ENCODE measurements around the gene CASK.
"Not testable (repeated sequence)": the region's sequence is repeated elsewhere in the genome, so short reads cannot be mapped to it uniquely, and the experiment has no call there.

Gene CASK

DNA sequence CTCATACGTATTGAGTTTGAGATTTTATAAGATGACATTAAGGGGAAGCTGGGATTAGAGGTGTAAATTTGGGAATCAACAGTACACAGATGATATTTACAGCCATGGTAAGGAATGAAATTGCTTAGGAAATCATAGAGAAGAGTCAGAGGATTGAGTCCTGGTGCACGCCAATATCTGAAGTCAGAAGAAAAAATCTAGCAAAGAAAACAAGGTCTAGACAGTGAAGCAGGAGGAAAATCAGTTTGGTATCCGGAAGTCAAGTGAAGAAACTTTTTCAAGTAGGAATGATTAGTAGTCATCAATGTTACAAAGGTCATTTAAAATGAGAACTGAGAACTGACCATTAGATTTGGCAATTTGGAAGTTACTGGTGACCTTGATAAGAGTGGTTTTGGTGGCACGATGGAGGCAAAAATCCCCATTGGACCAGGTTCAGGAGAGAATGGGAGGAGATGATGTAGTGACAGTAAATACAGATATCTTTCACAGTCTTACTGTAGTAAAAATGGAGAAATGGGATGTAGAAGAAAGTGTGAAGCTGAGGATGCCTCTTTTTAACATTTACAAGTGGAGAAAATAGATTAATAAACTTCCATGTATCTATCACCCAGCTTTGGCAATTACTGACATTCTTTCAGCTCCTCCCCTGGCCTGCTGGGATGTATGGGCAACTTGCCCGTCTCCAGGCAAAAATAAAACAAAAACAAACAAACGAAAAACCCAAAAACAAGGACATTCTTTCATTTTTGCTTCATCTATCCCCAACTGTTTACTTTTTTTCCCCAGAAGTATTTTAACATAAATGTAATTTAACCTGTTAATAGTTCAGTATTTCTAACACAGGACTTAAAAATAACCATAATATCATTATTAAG lies 245.9 kb downstream of the CASK start:
- H3K9me3 Mint-ChIP-seq = peaks cover 15% of the 10 kb centered on the region

GRCh38 chrX:41676361-41676760 lies 247.0 kb downstream of the CASK start:
- H3K27ac Mint-ChIP-seq = peak overlapping the region; percentile 3
- H3K4me1 Mint-ChIP-seq = peaks cover 11% of the 10 kb centered on the region
- not testable (repeated sequence) for H3K4me3 Mint-ChIP-seq; DNase-seq; H3K27me3 Mint-ChIP-seq (ENCODE audit: low read depth, poor library complexity)
- H3K9me3 Mint-ChIP-seq = peaks cover 13% of the 10 kb centered on the region
- H3K36me3 Mint-ChIP-seq (ENCODE audit: low read depth) = peaks cover 15% of the 10 kb centered on the region

More for the DNA sequence above, 245.9 kb downstream of the CASK start:
- Mint-ChIP-seq H3K4me1 (peaks cover 11% of the 10 kb centered on the region), H3K27me3 (ENCODE audit: low read depth, poor library complexity) (no peaks in the 10 kb centered on the region), H3K27ac (no peak overlapping the region), H3K4me3 (no peak overlapping the region), H3K36me3 (ENCODE audit: low read depth) (peaks cover 18% of the 10 kb centered on the region)
- TF ChIP-seq CTCF (IDR thresholded peaks at IDR 0.05) = no peak
- no peak for DNase-seq

- DNase-seq = no peak
- Mint-ChIP-seq H3K4me3 (no peak overlapping the region), H3K4me1 (peaks cover 11% of the 10 kb centered on the region), H3K9me3 (peaks cover 4% of the 10 kb centered on the region), H3K27me3 (ENCODE audit: low read depth, poor library complexity) (no peaks in the 10 kb centered on the region), H3K27ac (peak overlapping the region; percentile 58), H3K36me3 (ENCODE audit: low read depth) (peaks cover 19% of the 10 kb centered on the region)
- no peak for TF ChIP-seq CTCF (IDR thresholded peaks at IDR 0.05)
These were observed 250.7 kb downstream of the CASK start for GRCh38 chrX:41672643-41673042.

- Mint-ChIP-seq H3K27me3 (ENCODE audit: low read depth, poor library complexity) (no peaks in the 10 kb centered on the region), H3K4me3 (no peak overlapping the region), H3K36me3 (ENCODE audit: low read depth) (peaks cover 14% of the 10 kb centered on the region), H3K9me3 (no peaks in the 10 kb centered on the region), H3K27ac (peak overlapping the region; percentile 30), H3K4me1 (peaks cover 11% of the 10 kb centered on the region)
- DNase-seq = no peak
- TF ChIP-seq CTCF (IDR thresholded peaks at IDR 0.05) = no peak
These were observed 252.3 kb downstream of the CASK start for GRCh38 chrX:41671082-41671481.

- no peak for TF ChIP-seq CTCF (IDR thresholded peaks at IDR 0.05)
- no peak for DNase-seq
- no peaks in the 10 kb centered on the region for H3K9me3 Mint-ChIP-seq
- peaks cover 3% of the 10 kb centered on the region for H3K27me3 Mint-ChIP-seq (ENCODE audit: low read depth, poor library complexity)
- H3K4me1 Mint-ChIP-seq = peaks cover 11% of the 10 kb centered on the region
- H3K4me3 Mint-ChIP-seq = no peak overlapping the region
- H3K36me3 Mint-ChIP-seq (ENCODE audit: low read depth) = peaks cover 20% of the 10 kb centered on the region
- no peak overlapping the region for H3K27ac Mint-ChIP-seq
These were observed 253.2 kb downstream of the CASK start for GRCh38 chrX:41670112-41670511.

DNA sequence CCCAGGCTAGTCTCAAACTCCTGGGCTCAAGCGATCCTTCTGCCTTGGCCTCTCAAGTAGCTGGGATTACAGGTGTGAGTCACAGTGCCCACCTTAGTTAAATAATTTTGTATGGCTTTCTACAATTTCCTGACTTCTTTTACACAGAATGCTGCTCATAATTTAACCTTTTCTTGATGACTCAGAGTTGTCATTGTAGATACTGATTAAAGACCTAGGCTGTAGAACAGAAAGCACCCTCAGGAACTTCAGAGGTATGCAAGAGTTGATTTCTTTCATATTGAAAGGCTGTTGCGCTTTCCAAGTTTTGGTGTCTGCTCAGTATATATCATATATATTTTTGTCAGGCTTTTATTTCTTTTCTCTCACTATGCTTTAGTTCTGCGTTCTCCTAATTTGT lies 255.7 kb downstream of the CASK start:
- TF ChIP-seq CTCF (IDR thresholded peaks at IDR 0.05) = no peak
- Mint-ChIP-seq H3K27ac (no peak overlapping the region), H3K9me3 (no peaks in the 10 kb centered on the region), H3K4me1 (no peaks in the 10 kb centered on the region), H3K36me3 (ENCODE audit: low read depth) (peaks cover 15% of the 10 kb centered on the region), H3K27me3 (ENCODE audit: low read depth, poor library complexity) (peaks cover 3% of the 10 kb centered on the region), H3K4me3 (no peak overlapping the region)
- DNase-seq = no peak
